ENCODE data around the gene ELOB. TPM values are rescaled to one million over a fixed set of nuclear protein-coding genes. Genes with fewer than 3 reads are reported as not detected.

ELOB gene
- total RNA-seq, 4 donors from 2014 or later: 186 to 446 (median 288) TPM

DNA sequence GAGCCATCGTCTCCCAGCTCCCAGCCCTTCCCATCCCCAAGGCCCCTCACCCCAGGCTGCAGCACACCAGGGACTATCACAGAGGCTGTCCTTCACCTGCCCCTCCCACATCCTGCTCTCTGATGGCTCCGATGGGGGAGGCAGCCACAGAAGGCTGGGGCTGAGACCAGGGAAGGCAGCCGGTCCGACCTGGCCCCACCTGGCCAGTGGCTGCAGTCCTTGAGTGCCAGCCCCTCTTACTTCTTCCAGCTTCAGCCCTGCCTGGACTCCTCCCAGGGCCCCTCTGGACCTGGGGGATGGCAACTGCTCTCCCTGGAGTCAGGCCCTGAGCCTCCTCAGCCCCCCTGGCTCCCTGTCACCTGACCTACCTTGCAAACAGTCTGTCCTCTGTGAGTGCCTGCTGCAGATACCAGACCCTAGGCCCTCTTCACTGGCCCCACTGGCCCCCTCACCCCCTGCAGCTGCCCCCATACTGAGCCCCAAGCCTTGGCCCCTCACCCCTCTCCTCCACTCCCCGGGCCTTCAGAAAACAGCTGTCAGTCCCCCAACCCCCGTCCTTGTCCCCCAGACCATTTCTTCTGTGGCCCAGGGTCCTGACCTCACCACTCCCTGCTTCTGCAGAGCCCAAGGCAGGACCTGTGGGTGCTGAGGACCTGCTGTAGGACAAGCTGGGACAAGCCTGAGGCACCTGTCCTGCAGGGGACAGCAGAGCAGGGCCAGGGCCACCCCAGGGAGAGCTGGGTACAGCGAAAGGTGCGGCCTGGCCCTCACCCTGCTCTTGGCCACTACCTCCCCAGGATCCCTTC, 37.3 kb downstream of the ELOB start:
- no peak for DNase-seq
- H3K27me3 ChIP-seq: peaks cover 0 to 39% (median 0%) of the 10 kb centered on the region in 4 donors
- H3K9me3 ChIP-seq: no peaks in the 10 kb centered on the region
- no peak overlapping the region for H3K27ac ChIP-seq
- WGBS, 2 donors: 65 to 100% methylated on average over 2 to 6 of the region's 8 CpGs
- intact Hi-C loops (cut with DNase I): no loop called here
- peaks cover 0 to 18% (median 4%) of the 10 kb centered on the region in 3 donors for H3K4me1 ChIP-seq
- no peaks in the 10 kb centered on the region for H3K36me3 ChIP-seq
- TF ChIP-seq CTCF (IDR thresholded peaks at IDR 0.05) (no peak), POLR2A (IDR thresholded peaks at IDR 0.05) (no peak)
- H3K4me3 ChIP-seq: no peak overlapping the region

GRCh38 chr16:2738615-2739014, 38.5 kb downstream of the ELOB start:
- 70% methylated on average over 2 of the region's 5 CpGs; no CpG with 5 or more reads in 1 of the 2 donors for WGBS, 2 donors
- H3K4me3 ChIP-seq: no peak overlapping the region
- H3K27ac ChIP-seq: no peak overlapping the region
- H3K27me3 ChIP-seq: peaks cover 0 to 43% (median 0%) of the 10 kb centered on the region in 4 donors
- intact Hi-C loops (cut with DNase I): no loop called here
- TF ChIP-seq CTCF (IDR thresholded peaks at IDR 0.05): no peak
- no peak for TF ChIP-seq POLR2A (IDR thresholded peaks at IDR 0.05)
- H3K36me3 ChIP-seq: no peaks in the 10 kb centered on the region
- DNase-seq: no peak
- H3K9me3 ChIP-seq: no peaks in the 10 kb centered on the region
- peaks cover 0 to 18% (median 4%) of the 10 kb centered on the region in 3 donors for H3K4me1 ChIP-seq

- Histone ChIP-seq H3K9me3 (no peaks in the 10 kb centered on the region), H3K4me1 (peaks cover 0 to 18% (median 4%) of the 10 kb centered on the region in 3 donors), H3K27ac (no peak overlapping the region), H3K27me3 (peaks cover 0 to 43% (median 0%) of the 10 kb centered on the region in 4 donors), H3K36me3 (no peaks in the 10 kb centered on the region), H3K4me3 (no peak overlapping the region)
- 85 to 86% methylated on average over 2 of the region's 7 CpGs for WGBS, 2 donors
- TF ChIP-seq CTCF (IDR thresholded peaks at IDR 0.05) (no peak), POLR2A (IDR thresholded peaks at IDR 0.05) (no peak)
- no peak for DNase-seq
- intact Hi-C loops (cut with DNase I): no loop called here
Observed at GRCh38 chr16:2737895-2738418, 39.1 kb downstream of the ELOB start.

GRCh38 chr16:2737238-2737605, 39.9 kb downstream of the ELOB start:
- Histone ChIP-seq H3K4me1 (peaks cover 0 to 18% (median 4%) of the 10 kb centered on the region in 3 donors), H3K36me3 (no peaks in the 10 kb centered on the region), H3K27me3 (peaks cover 0 to 43% (median 0%) of the 10 kb centered on the region in 4 donors), H3K4me3 (no peak overlapping the region), H3K9me3 (no peaks in the 10 kb centered on the region), H3K27ac (no peak overlapping the region)
- DNase-seq: no peak
- 80% methylated on average over 1 of the region's 5 CpGs; no CpG with 5 or more reads in 1 of the 2 donors for WGBS, 2 donors
- TF ChIP-seq POLR2A (IDR thresholded peaks at IDR 0.05) (no peak), CTCF (IDR thresholded peaks at IDR 0.05) (no peak)
- intact Hi-C loops (cut with DNase I): no loop called here
